OCI-LY7 (cell line): Measurements from ENCODE around the gene STIM2.

Experiments
- CTCF ChIP-seq: fragments of 200-600 bp; sonication (generic); conservative IDR thresholded peaks from 2 replicates; pipeline ENCODE4 v1.5.1; 2014; ENCODE audit warnings: mild to moderate bottlenecking, antibody characterized with exemption, low read length, moderate library complexity, mixed read lengths
- EZH2phosphoT487 ChIP-seq: fragments of 200-600 bp; sonication (generic); IDR thresholded peaks from 2 replicates; pipeline ENCODE4 v1.6.1; 2018; ENCODE audit warnings: low read depth, borderline replicate concordance, mild to moderate bottlenecking, mixed run types, antibody characterized with exemption, low read length, moderate library complexity, mixed read lengths

DNA sequence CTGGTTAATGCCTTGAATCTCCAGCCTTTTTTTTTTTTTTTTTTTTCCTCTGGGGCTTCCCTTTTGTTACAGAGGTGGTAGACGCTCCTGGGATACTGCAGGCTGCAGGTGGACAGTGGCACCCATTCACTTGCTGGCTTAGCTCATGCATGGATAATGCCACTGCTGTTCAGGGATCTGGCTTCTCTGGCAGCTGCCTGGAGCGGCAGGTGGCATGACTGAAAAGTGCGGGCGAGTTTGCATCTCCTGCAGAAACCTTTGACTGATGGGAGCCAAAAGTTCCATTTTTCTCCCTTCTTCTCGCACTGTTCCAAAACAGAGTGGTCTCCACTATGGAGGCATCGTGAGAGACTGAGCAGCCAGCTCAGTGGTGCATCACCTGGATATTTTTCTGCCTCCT, 5.9 kb upstream of the STIM2 start:
- no peak for TF ChIP-seq CTCF
- no peak for TF ChIP-seq EZH2phosphoT487
